MCF 10A (cell line): ENCODE measurements around the gene SUGCT. TPM values are rescaled to one million over a fixed set of nuclear protein-coding genes. Genes with fewer than 3 reads are reported as not detected.

ENCODE experiments used
- Bru-seq: library from RNA; stranded (reverse); fragments of 400-500 nt; gene quantifications from one replicate; lab custom pipeline; 2021; lab: Mats Ljungman, UMichigan
- BruChase-seq, 2 experiments: library from RNA; stranded (reverse); fragments of 400-500 nt; gene quantifications; one replicate each; lab custom pipeline; 2021; lab: Mats Ljungman, UMichigan
- BruUV-seq: library from RNA; stranded (reverse); fragments of 400-500 nt; replicated peaks from 2 replicates; lab custom pipeline; 2021; lab: Mats Ljungman, UMichigan
- CTCF ChIA-PET: fragments of 300-600 bp; sonication (Branson Sonifier 250); formaldehyde crosslinking; extraction: SDS; loops from one replicate; lab custom pipeline; 2021; ENCODE audit warnings: antibody characterized with exemption, inconsistent platforms; lab: Yijun Ruan, JAX
- POLR2A ChIA-PET: fragments of 300-600, 350-650 bp; sonication (Branson Sonifier 250); formaldehyde crosslinking; extraction: SDS; loops from one replicate; lab custom pipeline; 2020; ENCODE audit warnings: antibody characterized with exemption, inconsistent platforms; lab: Yijun Ruan, JAX
- DNase-seq: peaks from one replicate; pipeline ENCODE4 v3.0.0-alpha.2; 2018; ENCODE audit not compliant: unreplicated experiment
- H3K27ac Mint-ChIP-seq: one replicate; pipeline ENCODE4 v1.8.0; 2022; ENCODE audit warnings: mild to moderate bottlenecking, low read depth, mixed read lengths; ENCODE audit not compliant: unreplicated experiment
- H3K27me3 Mint-ChIP-seq: one replicate; pipeline ENCODE4 v1.8.0; 2022; ENCODE audit warnings: mixed read lengths; ENCODE audit not compliant: insufficient read depth, unreplicated experiment
- H3K36me3 Mint-ChIP-seq: one replicate; pipeline ENCODE4 v1.8.0; 2022; ENCODE audit warnings: mild to moderate bottlenecking, moderate library complexity, mixed read lengths; ENCODE audit not compliant: insufficient read depth, unreplicated experiment
- H3K4me1 Mint-ChIP-seq: one replicate; pipeline ENCODE4 v1.8.0; 2022; ENCODE audit warnings: mixed read lengths; ENCODE audit not compliant: insufficient read depth, unreplicated experiment
- H3K4me3 Mint-ChIP-seq: one replicate; pipeline ENCODE4 v1.8.0; 2022; ENCODE audit warnings: mild to moderate bottlenecking, moderate library complexity, mixed read lengths; ENCODE audit not compliant: unreplicated experiment
- H3K9me3 Mint-ChIP-seq: one replicate; pipeline ENCODE4 v1.8.0; 2022; ENCODE audit warnings: mixed read lengths; ENCODE audit not compliant: unreplicated experiment
- intact Hi-C: fragments of 100-400 bp; cut with micrococcal nuclease; formaldehyde crosslinking; loops from 2 replicates; pipeline ENCODE4 v1.14.1; 2022
- long read RNA-seq: library from polyadenylated mRNA; stranded (forward); transcript quantifications from one replicate; pipeline ENCODE4 v2.0.0, GENCODE V29; 2022
- total RNA-seq: library from RNA; stranded (reverse); gene quantifications from 2 replicates; pipeline ENCODE4 v1.2.3, GENCODE V29; 2022
- TF ChIP-seq, protein P1 (sequence below): fragments of 200-600 bp; IDR thresholded peaks from one replicate; pipeline ENCODE4 v1.8.0; 2022; ENCODE audit warnings: antibody characterized with exemption, mild to moderate bottlenecking; ENCODE audit not compliant: unreplicated experiment

Gene SUGCT
- total RNA-seq (20.2 and 25.4 TPM in 2 replicates), Bru-seq, nascent RNA (percentile 42 among the genes with signal in this experiment), BruChase-seq, experiment 1, labeled RNA remaining after a 6-hour chase (percentile 34 among the genes with signal in this experiment), BruChase-seq, experiment 2, labeled RNA remaining after a 2-hour chase (percentile 39 among the genes with signal in this experiment)
- long read RNA-seq, partial matches to known transcripts = 0 of 45 reads
- long read RNA-seq, other reads (novel, unspliced or antisense) = 45 of 45 reads

DNA sequence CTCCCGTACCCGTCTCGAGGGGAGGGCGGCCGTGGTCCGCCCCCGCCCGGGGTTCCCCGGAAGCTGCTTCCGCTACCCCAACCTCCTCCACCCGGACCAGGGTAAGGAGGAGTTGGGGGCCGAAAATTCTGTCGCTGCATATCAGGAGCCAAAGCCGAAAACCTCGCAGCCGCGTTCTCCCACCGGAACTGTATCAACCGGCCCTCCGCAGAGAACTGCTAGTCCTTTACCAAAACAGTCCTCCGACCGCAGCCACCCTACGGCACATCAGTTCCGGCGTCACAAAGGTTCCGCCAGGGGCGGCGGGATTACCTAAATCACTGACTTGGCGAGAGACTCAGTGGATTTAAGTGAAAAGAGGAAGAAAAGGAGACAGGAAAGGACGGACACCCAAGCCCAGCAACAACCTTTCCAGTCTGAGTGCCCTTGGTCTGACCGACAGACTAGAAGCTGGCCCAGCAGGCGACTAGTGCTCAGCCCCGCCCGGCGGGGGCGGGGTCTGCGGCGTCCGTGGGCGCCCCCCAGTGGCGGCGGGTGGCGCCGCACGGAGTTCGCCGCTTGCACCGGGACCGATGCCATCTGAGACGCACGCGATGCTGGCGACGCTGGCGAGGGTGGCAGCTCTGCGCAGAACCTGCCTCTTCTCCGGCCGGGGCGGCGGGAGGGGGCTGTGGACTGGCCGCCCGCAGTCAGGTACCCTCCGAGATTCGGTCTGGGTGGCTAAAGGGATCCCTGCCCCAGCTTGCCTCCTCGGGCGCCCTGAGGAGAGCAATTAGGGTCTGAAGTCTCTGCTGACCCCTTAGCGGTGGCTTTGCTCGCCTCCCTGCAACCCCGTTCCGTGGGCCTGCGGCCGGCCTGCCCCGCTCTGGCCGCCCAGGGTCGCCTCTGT lies at the start of gene SUGCT, which contains the start of gene MPLKIP:
SUGCT (plus strand) TSS at position 578 of the 889 bp plus-strand sequence.
MPLKIP (minus strand) TSS at position 195 of the 889 bp plus-strand sequence; CDS start at position 140, 55 bp downstream.
- TF ChIP-seq, protein P1, sequence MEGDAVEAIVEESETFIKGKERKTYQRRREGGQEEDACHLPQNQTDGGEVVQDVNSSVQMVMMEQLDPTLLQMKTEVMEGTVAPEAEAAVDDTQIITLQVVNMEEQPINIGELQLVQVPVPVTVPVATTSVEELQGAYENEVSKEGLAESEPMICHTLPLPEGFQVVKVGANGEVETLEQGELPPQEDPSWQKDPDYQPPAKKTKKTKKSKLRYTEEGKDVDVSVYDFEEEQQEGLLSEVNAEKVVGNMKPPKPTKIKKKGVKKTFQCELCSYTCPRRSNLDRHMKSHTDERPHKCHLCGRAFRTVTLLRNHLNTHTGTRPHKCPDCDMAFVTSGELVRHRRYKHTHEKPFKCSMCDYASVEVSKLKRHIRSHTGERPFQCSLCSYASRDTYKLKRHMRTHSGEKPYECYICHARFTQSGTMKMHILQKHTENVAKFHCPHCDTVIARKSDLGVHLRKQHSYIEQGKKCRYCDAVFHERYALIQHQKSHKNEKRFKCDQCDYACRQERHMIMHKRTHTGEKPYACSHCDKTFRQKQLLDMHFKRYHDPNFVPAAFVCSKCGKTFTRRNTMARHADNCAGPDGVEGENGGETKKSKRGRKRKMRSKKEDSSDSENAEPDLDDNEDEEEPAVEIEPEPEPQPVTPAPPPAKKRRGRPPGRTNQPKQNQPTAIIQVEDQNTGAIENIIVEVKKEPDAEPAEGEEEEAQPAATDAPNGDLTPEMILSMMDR = peak; percentile 98
- POLR2A ChIA-PET = interaction anchor here (0.6 to 3.3 kb wide), 24 partner anchors 9 to 1998 kb away, joined by 3 to 26 read pairs (median 4); partner anchors contain the start of genes CDK13 and RALA
- BruUV-seq = no TSS peak
- DNase-seq = peak; percentile 86
- peak within 1 kb of the TSS; percentile 93 for H3K27ac Mint-ChIP-seq
- CTCF ChIA-PET = interaction anchor here (0.5 to 1.8 kb wide), 15 partner anchors 9 to 1212 kb away, joined by 3 to 7 read pairs (median 3); no protein-coding TSS in a partner anchor
- peaks cover 12% of the 10 kb centered on the region for H3K4me1 Mint-ChIP-seq
- H3K9me3 Mint-ChIP-seq = no peaks in the 10 kb centered on the region
- H3K27me3 Mint-ChIP-seq = no peaks in the 10 kb centered on the region
- peak within 1 kb of the TSS; percentile 84 for H3K4me3 Mint-ChIP-seq
- peaks cover 22% of the 10 kb centered on the region for H3K36me3 Mint-ChIP-seq
- intact Hi-C loops = loop anchor here (2.0 kb wide), 1 partner anchor 238 kb away; no protein-coding TSS in a partner anchor

DNA sequence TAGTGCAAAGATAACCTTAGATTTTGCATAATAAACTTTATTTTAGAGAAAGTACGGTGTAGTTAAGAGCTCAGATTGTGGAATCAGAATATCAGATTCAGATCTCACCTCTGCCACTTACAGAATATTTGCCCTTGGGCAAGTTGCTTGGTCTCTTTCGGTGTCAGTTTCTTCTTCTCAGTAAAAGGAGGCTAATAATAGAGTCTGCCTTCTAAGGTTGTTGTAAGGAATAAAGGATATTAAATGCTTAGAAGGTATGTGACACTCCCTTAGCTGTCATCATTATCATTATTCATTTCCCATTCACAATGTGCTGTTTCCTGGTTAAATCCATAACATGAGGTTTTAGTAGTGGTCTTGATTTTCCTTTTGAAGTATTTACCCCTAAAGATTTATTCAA lies 42.6 kb upstream of the SUGCT start:
- DNase-seq = no peak
- Mint-ChIP-seq H3K27ac (no peak overlapping the region), H3K4me1 (no peaks in the 10 kb centered on the region), H3K36me3 (peaks cover 86% of the 10 kb centered on the region), H3K9me3 (no peaks in the 10 kb centered on the region), H3K4me3 (no peak overlapping the region), H3K27me3 (no peaks in the 10 kb centered on the region)
- ChIA-PET CTCF (interaction anchor here (0.6 kb wide), 1 partner anchor 467 kb away, joined by 4 read pairs; no protein-coding TSS in a partner anchor), POLR2A (interaction anchor here (0.6 kb wide), 1 partner anchor 141 kb away, joined by 3 read pairs; no protein-coding TSS in a partner anchor)
- intact Hi-C loops = no loop called here
- BruUV-seq = no TSS peak
- TF ChIP-seq, protein P1 = no peak

DNA sequence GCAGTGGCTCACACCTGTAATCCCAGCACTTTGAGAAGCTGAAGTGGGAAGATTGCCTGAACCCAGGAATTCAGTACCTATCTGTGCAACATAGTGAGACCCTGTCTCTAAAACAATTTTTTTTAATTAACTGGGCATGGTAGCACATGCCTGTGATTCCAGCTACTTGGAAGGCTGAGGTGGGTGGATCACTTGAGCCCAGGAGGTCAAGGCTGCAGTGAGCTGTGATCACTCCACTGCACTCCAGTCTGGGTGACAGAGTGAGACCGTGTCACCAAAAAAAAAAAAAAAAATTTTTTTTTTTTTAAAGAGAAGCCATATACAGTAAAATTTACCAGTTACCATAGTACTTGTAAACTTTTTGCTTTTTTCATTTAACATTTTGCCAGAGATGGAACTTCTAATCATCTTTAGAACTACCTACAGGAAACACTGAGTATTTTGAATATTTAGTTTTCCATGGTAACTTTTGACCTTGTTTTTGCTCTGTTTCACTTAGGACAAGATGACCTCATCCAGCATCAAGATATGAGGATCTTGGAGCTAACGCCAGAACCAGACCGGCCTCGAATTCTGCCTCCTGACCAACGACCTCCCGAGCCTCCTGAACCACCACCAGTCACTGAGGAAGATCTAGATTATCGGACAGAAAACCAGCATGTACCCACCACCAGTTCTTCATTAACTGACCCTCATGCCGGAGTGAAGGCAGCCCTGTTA lies 41.0 kb upstream of the SUGCT start:
- DNase-seq = no peak
- no peak overlapping the region for H3K27ac Mint-ChIP-seq
- H3K4me1 Mint-ChIP-seq = no peaks in the 10 kb centered on the region
- intact Hi-C loops = no loop called here
- H3K36me3 Mint-ChIP-seq = peaks cover 81% of the 10 kb centered on the region
- ChIA-PET POLR2A (interaction anchor here (0.7 kb wide), 1 partner anchor 206 kb away, joined by 3 read pairs; no protein-coding TSS in a partner anchor), CTCF (interaction anchor here (0.8 to 1.0 kb wide), 2 partner anchors 9 to 14 kb away, joined by 3 read pairs; no protein-coding TSS in a partner anchor)
- H3K4me3 Mint-ChIP-seq = no peak overlapping the region
- TF ChIP-seq, protein P1 = no peak
- no peaks in the 10 kb centered on the region for H3K27me3 Mint-ChIP-seq
- H3K9me3 Mint-ChIP-seq = no peaks in the 10 kb centered on the region
- BruUV-seq = no TSS peak
